Stimulated activated CD4-positive, alpha-beta T cell treated with anti-CD3 and anti-CD28 coated beads, TNF-alpha, amount 100 ng/mL, for 48 hours (primary cell): ENCODE measurements around the gene FOXQ1.

Experiments
- DNase-seq, 3 donors: peaks; one replicate each; pipeline ENCODE4 v3.0.0-alpha.2; 2020; ENCODE audit warnings: low read depth in 3 of 3

FOXQ1 gene

GRCh38 chr6:1363298-1363697, 51.4 kb downstream of the FOXQ1 start:
- no peak for DNase-seq

DNA sequence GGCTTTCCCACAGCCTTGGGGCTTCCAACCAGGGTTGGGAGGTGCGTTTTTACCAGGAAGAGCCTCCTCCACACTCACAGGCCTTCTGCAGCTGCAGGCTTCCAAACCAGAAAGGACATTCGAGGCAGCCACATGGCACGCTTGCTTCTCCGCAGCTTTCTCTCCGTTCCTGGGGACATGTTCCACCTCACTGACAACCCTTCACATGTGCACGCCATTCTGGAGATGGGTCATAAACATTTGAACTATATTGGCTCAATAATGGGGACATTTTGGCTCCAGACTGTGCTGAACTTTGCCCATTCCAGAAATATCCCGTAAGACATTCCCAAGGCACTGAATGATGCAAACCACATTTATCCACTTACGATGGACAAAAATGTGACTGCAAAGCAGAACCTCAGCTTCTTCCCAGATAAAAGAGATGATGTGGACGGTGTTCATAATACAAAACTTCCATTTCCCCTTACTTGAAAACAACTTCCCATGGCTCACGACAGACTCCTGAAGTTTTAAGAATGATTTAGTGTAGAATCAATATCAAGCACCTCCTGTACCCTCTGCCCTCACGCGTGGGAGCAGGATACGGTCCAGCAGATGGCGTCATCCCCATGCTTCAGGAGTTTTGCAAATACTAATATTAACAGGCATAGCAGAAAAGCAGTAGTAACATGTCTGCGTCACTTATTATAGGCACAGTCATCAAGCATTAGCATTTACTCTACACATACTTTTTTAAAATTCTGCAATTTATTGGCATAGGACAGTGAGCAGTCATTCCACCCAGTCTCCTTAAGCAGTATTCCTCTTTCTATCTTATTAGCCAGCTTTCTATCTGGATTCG, 52.1 kb downstream of the FOXQ1 start:
- no peak for DNase-seq
